ENCODE data around the gene UTP11.

DNA sequence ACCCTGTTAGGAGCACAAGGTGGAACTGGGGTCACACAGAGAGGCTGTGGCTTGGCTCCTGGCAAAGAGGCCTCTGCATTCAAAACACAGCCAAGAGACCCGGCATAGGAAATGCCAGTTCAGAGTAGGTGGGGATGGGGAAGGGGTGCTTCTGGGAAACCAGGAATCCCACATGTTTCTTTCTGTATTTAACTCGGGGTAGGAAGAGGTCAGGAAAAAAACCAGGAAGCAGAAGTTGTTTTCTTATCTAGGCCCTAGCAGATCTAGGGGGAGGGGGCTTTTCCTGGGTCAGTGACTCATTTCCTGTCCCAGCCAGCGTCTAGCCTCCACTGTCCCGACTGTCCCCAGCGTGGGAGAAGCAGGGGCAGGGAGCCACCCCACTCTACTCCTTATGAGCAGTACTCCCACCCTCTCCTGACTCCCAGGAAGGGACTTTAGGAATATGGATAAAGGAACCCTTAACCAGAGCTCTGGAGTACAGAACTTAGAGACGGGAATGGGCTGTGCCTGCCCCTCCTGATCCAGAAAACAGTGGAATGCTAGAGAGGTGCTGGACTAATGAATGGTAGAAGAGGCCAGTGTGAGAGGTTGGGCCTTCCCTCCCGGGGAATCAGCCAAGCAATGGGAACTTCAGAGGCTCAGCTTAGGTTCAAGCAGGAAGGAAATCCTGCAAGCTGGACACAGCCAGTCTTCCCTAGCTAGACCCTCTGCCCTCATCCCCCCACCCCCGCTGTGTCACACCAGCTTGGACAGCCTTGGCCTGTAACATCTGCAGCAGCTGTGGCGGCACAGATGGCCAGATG lies 12.9 kb upstream of the UTP11 start:
- TF ChIP-seq CTCF (IDR thresholded peaks at IDR 0.05; ENCODE audit: low read depth, low read length, missing input control) (no peak), FOXA1 (IDR thresholded peaks at IDR 0.05) (no peak), TAF1 (conservative IDR thresholded peaks at IDR 0.05) (no peak), SP1 (IDR thresholded peaks at IDR 0.05) (peak; percentile 31), RAD21 (IDR thresholded peaks at IDR 0.05) (no peak), NR2F2 (IDR thresholded peaks at IDR 0.05) (peak; percentile 78), ZBTB33 (IDR thresholded peaks at IDR 0.05) (no peak), MAX (IDR thresholded peaks at IDR 0.05) (no peak), EGR1 (IDR thresholded peaks at IDR 0.05; ENCODE audit: low read depth in 2 of 2) (no peak), ATF3 (IDR thresholded peaks at IDR 0.05) (no peak), YY1 (IDR thresholded peaks at IDR 0.05) (no peak), GABPA (IDR thresholded peaks at IDR 0.05 in 1 of 2, conservative IDR thresholded peaks at IDR 0.05 in 1 of 2) (peak in 1 of 2 donors; percentile 29), REST (IDR thresholded peaks at IDR 0.05) (no peak), JUND (IDR thresholded peaks at IDR 0.05) (peak; percentile 47 to 56)
